GM12878 (cell line): Measurements from ENCODE around the gene MBNL1. TPM values are rescaled to one million over a fixed set of nuclear protein-coding genes. Genes with fewer than 3 reads are reported as not detected.

Experiments
- ATAC-seq: fragments of 200-7000 bp; cut with Tn5 transposase; 3 replicates; pipeline ENCODE4 v1.9.1; 2020; ENCODE audit warnings: mild to moderate bottlenecking, moderate library complexity
- BruUV-seq: library from RNA; stranded (reverse); fragments of 400-500 nt; replicated peaks from 2 replicates; lab custom pipeline; 2021; lab: Mats Ljungman, UMichigan
- CTCF ChIA-PET: fragments of 300-600 bp; sonication (Branson Sonifier 250); formaldehyde crosslinking; extraction: SDS; loops from one replicate; lab custom pipeline; 2021; ENCODE audit warnings: inconsistent platforms; lab: Yijun Ruan, JAX
- POLR2A ChIA-PET: fragments of 350-600 bp; formaldehyde crosslinking; extraction: SDS; loops from one replicate; lab custom pipeline; 2021; ENCODE audit warnings: inconsistent platforms; lab: Charles Lee
- RAD21 ChIA-PET: fragments of 300-600 bp; sonication (Branson Sonifier 250); formaldehyde crosslinking; loops from one replicate; lab custom pipeline; 2023; ENCODE audit warnings: antibody characterized with exemption; ENCODE audit not compliant: unreplicated experiment; lab: Charles Lee
- SMC1A ChIA-PET: fragments of 300-600 bp; sonication (Branson Sonifier 250); formaldehyde crosslinking; loops from one replicate; lab custom pipeline; 2023; ENCODE audit not compliant: unreplicated experiment, uncharacterized antibody; lab: Charles Lee
- DNase-seq: peaks from one replicate; pipeline ENCODE4 v3.0.0-alpha.2; 2011; ENCODE audit warnings: low read depth, low spot score
- FAIRE-seq: peaks from 3 replicates; lab custom pipeline; 2011; peaks lifted over from hg19 to GRCh38; lab: Jason Lieb, UNC
- H2AFZ ChIP-seq: 2 replicates; pipeline ENCODE4 v1.6.0; 2011; ENCODE audit warnings: low read depth, low read length, control low read depth; ENCODE audit not compliant: control insufficient read depth
- H3K27ac ChIP-seq: 2 replicates; pipeline ENCODE4 v1.5.1; 2011; ENCODE audit warnings: control low read depth; ENCODE audit not compliant: control insufficient read depth, insufficient read depth
- H3K27me3 ChIP-seq, 2 experiments: replicated peaks in 1 of 2; 2 replicates each; pipeline versions ENCODE4 v1.6.0 to v1.6.1; 2011; ENCODE audit warnings: low read length in 1 of 2; ENCODE audit not compliant: control insufficient read depth in 2 of 2, insufficient read depth in 2 of 2
- H3K36me3 ChIP-seq, 2 experiments: 2 replicates each; pipeline ENCODE4 v1.5.1; 2011; ENCODE audit warnings: low read length in 1 of 2; ENCODE audit not compliant: control insufficient read depth in 2 of 2, insufficient read depth in 2 of 2
- H3K4me1 ChIP-seq: 2 replicates; pipeline ENCODE4 v1.6.1; 2011; ENCODE audit warnings: mild to moderate bottlenecking, low read length, moderate library complexity, mixed read lengths; ENCODE audit not compliant: control insufficient read depth, insufficient read depth
- H3K4me2 ChIP-seq: 2 replicates; pipeline ENCODE4 v1.6.0; 2011; ENCODE audit warnings: control low read depth; ENCODE audit not compliant: control insufficient read depth, insufficient read depth
- H3K4me3 ChIP-seq: fragments of 200-600 bp; sonication (generic); 2 replicates; pipeline ENCODE4 v1.5.1; 2016
- H3K79me2 ChIP-seq: 2 replicates; pipeline ENCODE4 v1.6.0; 2011; ENCODE audit warnings: low read length; ENCODE audit not compliant: control insufficient read depth, insufficient read depth
- H3K9ac ChIP-seq: 2 replicates; pipeline ENCODE4 v1.8.0; 2011; ENCODE audit warnings: low read length, control low read depth, mixed read lengths; ENCODE audit not compliant: control insufficient read depth, insufficient read depth
- H3K9me3 ChIP-seq: replicated peaks from 3 replicates; pipeline ENCODE4 v1.5.1; 2011; ENCODE audit warnings: mild to moderate bottlenecking, low read length; ENCODE audit not compliant: control insufficient read depth, insufficient read depth
- H4K20me1 ChIP-seq: 2 replicates; pipeline ENCODE4 v1.6.0; 2011; ENCODE audit not compliant: control insufficient read depth, insufficient read depth
- ATF3 ChIP-seq: IDR thresholded peaks from 2 replicates; pipeline ENCODE4 v1.6.1; 2011; ENCODE audit warnings: low read depth, mild to moderate bottlenecking, low read length, moderate library complexity, borderline replicate concordance; ENCODE audit errors: extremely low read depth
- CREM ChIP-seq: IDR thresholded peaks from 2 replicates; pipeline ENCODE4 v1.6.1; 2014; ENCODE audit warnings: antibody characterized with exemption, low read depth
- MTA3 ChIP-seq: IDR thresholded peaks from 2 replicates; pipeline ENCODE4 v1.6.1; 2012; ENCODE audit warnings: low read length, inconsistent platforms, borderline replicate concordance
- NKRF ChIP-seq: fragments of 450-650 bp; conservative IDR thresholded peaks from 2 replicates; pipeline ENCODE4 v1.6.1; 2017; ENCODE audit warnings: mild to moderate bottlenecking, moderate library complexity
- SMAD5 ChIP-seq: IDR thresholded peaks from 2 replicates; pipeline ENCODE4 v1.6.1; 2016; ENCODE audit warnings: antibody characterized with exemption, low read depth
- ZBTB4 ChIP-seq: fragments of 450-650 bp; formaldehyde crosslinking; IDR thresholded peaks from 2 replicates; pipeline ENCODE4 v1.4.0; 2022; ENCODE audit warnings: mild to moderate bottlenecking, moderate library complexity
- WGBS: methylation state at CpG from one replicate; pipeline ENCODE4 v1.1.6; 2016; ENCODE audit warnings: low lambda C conversion rate; ENCODE audit not compliant: insufficient replicate concordance, insufficient coverage; ENCODE audit errors: missing lambda C conversion rate; 5-methylcytosine and 5-hydroxymethylcytosine counted together
- in situ Hi-C: fragments of 300-500 bp; cut with MboI; formaldehyde crosslinking; loops from 9 replicates; pipeline ENCODE4 v1.14.3; 2018; ENCODE audit warnings: mixed read lengths
- intact Hi-C: fragments of 100-400 bp; cut with micrococcal nuclease; formaldehyde crosslinking; loops from one replicate; pipeline ENCODE4 v1.14.2; 2022; ENCODE audit not compliant: unreplicated experiment
- polyA plus RNA-seq, 11 experiments: library from polyadenylated mRNA; depleted of rRNA in 4 of 11; unstranded in 6 of 11; stranded (reverse) in 5 of 11; fragments of >200 nt; fragmentation: Nextera tagmentation in 4 of 11; fragmentation: Illumina TruSeq in 1 of 11; extraction: Ambion mirVana in 4 of 11; extraction: Trizol in 1 of 11; gene quantifications; 1 replicate in 1 of 11; 2 replicates in 10 of 11; pipeline versions ENCODE4 v1.2.1 to v1.2.3, GENCODE V29; 2011 to 2016; ENCODE audit warnings: inconsistent platforms in 2 of 11, missing spikeins in 2 of 11, low read depth in 1 of 11
- total RNA-seq, 4 experiments: library from RNA; depleted of rRNA in 3 of 4; stranded (reverse); fragments of >200 nt in 3 of 4; fragmentation: Illumina TruSeq in 1 of 4; extraction: Trizol in 1 of 4; gene quantifications; 2 replicates each; pipeline versions ENCODE4 v1.2.1 to v1.2.3, GENCODE V29; 2013 to 2021

The MBNL1 gene
- total and polyA plus RNA-seq, 10 of the 15 experiments (the other 5 are each of a cell fraction or from before 2014, with no cell fraction given), result 59.6 to 337 (median 143) TPM

DNA sequence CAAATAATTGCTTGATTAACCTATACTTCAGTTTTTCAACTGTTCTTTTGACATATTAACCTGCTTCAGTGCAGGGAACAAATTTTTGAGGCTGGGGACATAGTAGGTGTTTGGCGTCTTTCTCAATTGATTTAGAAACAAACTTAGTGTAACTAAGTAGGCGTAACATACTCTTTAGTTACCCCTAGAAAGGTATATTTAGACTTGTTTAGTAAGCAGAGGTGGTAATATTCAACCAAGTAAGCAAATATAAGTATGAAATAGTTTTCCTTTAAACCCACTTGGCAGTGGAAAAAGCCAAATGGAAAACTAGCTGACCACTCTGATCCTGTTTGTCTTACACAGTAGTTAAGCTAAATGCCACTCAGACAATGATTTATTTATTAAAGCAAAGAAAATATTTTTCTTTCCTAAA lies 113.2 kb downstream of the MBNL1 start:
- Histone ChIP-seq H3K36me3 (peaks cover 0 to 11% of the 10 kb centered on the region in 2 experiments; a peak in 1 of 4 replicates), H2AFZ (no peak overlapping the region; the same call in 1 of the 2 replicates), H3K4me1 (peaks cover 23% of the 10 kb centered on the region), H3K27ac (peak overlapping the region; percentile 79), H3K4me2 (peak overlapping the region; percentile 76), H4K20me1 (no peaks in the 10 kb centered on the region), H3K27me3 (no peaks in the 10 kb centered on the region), H3K4me3 (peak overlapping the region; percentile 53; the same call in 1 of the 2 replicates), H3K9ac (peak overlapping the region; percentile 40), H3K9me3 (peaks cover 3% of the 10 kb centered on the region; the same call in 2 of the 3 replicates), H3K79me2 (peaks cover 99% of the 10 kb centered on the region)
- RAD21 ChIA-PET, result interaction anchor here (0.9 to 2.3 kb wide), 16 partner anchors 8 to 189 kb away, joined by 3 to 12 read pairs (median 6); partner anchors contain the start of gene MBNL1
- ATAC-seq, result peak; percentile 48
- in situ Hi-C loops, result no loop called here
- DNase-seq, result no peak
- POLR2A ChIA-PET, result interaction anchor here (0.5 to 1.2 kb wide), 4 partner anchors 20 to 1190 kb away, joined by 3 to 4 read pairs (median 4); no protein-coding TSS in a partner anchor
- 10% methylated on average over 2 of the region's 2 CpGs for WGBS
- no peak for FAIRE-seq
- intact Hi-C loops, result loop anchor here (5.0 kb wide), 1 partner anchor 185 kb away; no protein-coding TSS in a partner anchor
- SMC1A ChIA-PET, result interaction anchor here (0.6 to 3.9 kb wide), 25 partner anchors 10 to 1833 kb away, joined by 3 to 38 read pairs (median 4); no protein-coding TSS in a partner anchor
- BruUV-seq, result TSS peak; percentile 91
- CTCF ChIA-PET, result interaction anchor here (0.6 to 3.2 kb wide), 10 partner anchors 8 to 310 kb away, joined by 3 to 17 read pairs (median 4); no protein-coding TSS in a partner anchor
- TF ChIP-seq NKRF (no peak), ZBTB4 (CRISPR knock-in tag) (no peak), MTA3 (no peak), SMAD5 (no peak), ATF3 (no peak), CREM (no peak)
- TF ChIP-seq, all 136 proteins: peak for 0
